Esophagus muscularis mucosa (tissue), 4 donors: ENCODE measurements around the gene DUSP9. TPM values are rescaled to one million over a fixed set of nuclear protein-coding genes. Genes with fewer than 3 reads are reported as not detected.

Experiments
- DNase-seq: peaks from one replicate; pipeline ENCODE4 v3.0.0-alpha.2; 2017; ENCODE audit errors: extremely low spot score
- H3K27ac ChIP-seq, 4 donors: fragments of 200-600 bp; sonication (generic); replicated peaks in 1 of 4; 1 replicate in 3 of 4; 2 replicates in 1 of 4; pipeline ENCODE4 v1.5.1; 2016 to 2019; ENCODE audit warnings: mild to moderate bottlenecking in 1 of 4
- H3K27me3 ChIP-seq, 4 donors: fragments of 200-600 bp; sonication (generic); one replicate each; pipeline versions ENCODE4 v1.5.1 to v1.6.0; 2016 to 2019
- H3K36me3 ChIP-seq, 4 donors: fragments of 200-600 bp; sonication (generic); one replicate each; pipeline ENCODE4 v1.5.1; 2016 to 2019
- H3K4me1 ChIP-seq, 4 donors: fragments of 200-600 bp; sonication (generic); one replicate each; pipeline ENCODE4 v1.5.1; 2016 to 2019
- H3K4me3 ChIP-seq, 4 donors: fragments of 200-600 bp; sonication (generic); 1 replicate in 2 of 4; 2 replicates in 2 of 4; pipeline ENCODE4 v1.5.1; 2016 to 2019; ENCODE audit warnings: mild to moderate bottlenecking in 4 of 4, moderate library complexity in 1 of 4
- H3K9me3 ChIP-seq, 4 donors: fragments of 200-600 bp; sonication (generic); 1 replicate in 3 of 4; 2 replicates in 1 of 4; pipeline ENCODE4 v1.5.1; 2016 to 2019
- CTCF ChIP-seq, 3 experiments: fragments of 200-600 bp in 2 of 3; fragments of 450-650 bp in 1 of 3; sonication (generic) in 2 of 3; IDR thresholded peaks; one replicate each; pipeline ENCODE4 v1.5.1; 2017 to 2019; ENCODE audit warnings: antibody characterized with exemption in 3 of 3, mild to moderate bottlenecking in 2 of 3, moderate library complexity in 1 of 3
- EP300 ChIP-seq: sonication (generic); formaldehyde crosslinking; IDR thresholded peaks from one replicate; pipeline ENCODE4 v1.6.1; 2017; ENCODE audit warnings: antibody characterized with exemption
- POLR2A ChIP-seq: fragments of 450-650 bp; IDR thresholded peaks from one replicate; pipeline ENCODE4 v1.6.1; 2017; ENCODE audit warnings: antibody characterized with exemption, moderate library complexity, mild to moderate bottlenecking, low read depth
- POLR2AphosphoS5 ChIP-seq, 2 donors: sonication (generic); formaldehyde crosslinking; IDR thresholded peaks; one replicate each; pipeline ENCODE4 v1.6.1; 2017; ENCODE audit warnings: antibody characterized with exemption in 2 of 2
- WGBS: methylation state at CpG from one replicate; pipeline ENCODE4 v1.1.5; 2018; 5-methylcytosine and 5-hydroxymethylcytosine counted together
- intact Hi-C: fragments of 100-400 bp; cut with DNase I; formaldehyde crosslinking; loops from one replicate; pipeline ENCODE4 v1.15.1; 2023
- total RNA-seq, 4 donors: library from RNA; depleted of rRNA; stranded (reverse); fragments of >200 nt; gene quantifications; one replicate each; pipeline versions ENCODE4 v1.1.0 to v1.2.1, GENCODE V29; 2016

DUSP9 gene
- total RNA-seq, 4 donors from 2014 or later = not detected

GRCh38 chrX:153635788-153636668 lies 11.0 kb upstream of the DUSP9 start:
- H3K27ac ChIP-seq = no peak overlapping the region
- no peaks in the 10 kb centered on the region for H3K36me3 ChIP-seq
- WGBS = 81% methylated on average over 15 of the region's 21 CpGs
- no peak for DNase-seq
- H3K27me3 ChIP-seq = peaks cover 0 to 8% (median 0%) of the 10 kb centered on the region in 4 donors
- peak in 1 of 3 experiments; percentile 4 for TF ChIP-seq CTCF (IDR thresholded peaks at IDR 0.05)
- TF ChIP-seq EP300 = no peak
- no peak for TF ChIP-seq POLR2A
- TF ChIP-seq POLR2AphosphoS5 (IDR thresholded peaks at IDR 0.05) = no peak
- H3K4me1 ChIP-seq = no peaks in the 10 kb centered on the region
- intact Hi-C loops = no loop called here
- H3K4me3 ChIP-seq = no peak overlapping the region
- H3K9me3 ChIP-seq = peaks cover 0 to 14% (median 0%) of the 10 kb centered on the region in 4 donors

GRCh38 chrX:153636716-153637115 lies 10.3 kb upstream of the DUSP9 start:
- TF ChIP-seq POLR2A = no peak
- no peak for DNase-seq
- H3K27me3 ChIP-seq = peaks cover 0 to 15% (median 1%) of the 10 kb centered on the region in 4 donors
- H3K36me3 ChIP-seq = no peaks in the 10 kb centered on the region
- H3K27ac ChIP-seq = no peak overlapping the region
- H3K4me1 ChIP-seq = peaks cover 0 to 2% (median 2%) of the 10 kb centered on the region in 4 donors
- intact Hi-C loops = no loop called here
- 69% methylated on average over 4 of the region's 5 CpGs for WGBS
- peaks cover 0 to 7% (median 0%) of the 10 kb centered on the region in 4 donors for H3K9me3 ChIP-seq
- H3K4me3 ChIP-seq = no peak overlapping the region

GRCh38 chrX:153637121-153638040 lies 9.6 kb upstream of the DUSP9 start:
- Histone ChIP-seq H3K27me3 (peaks cover 0 to 21% (median 7%) of the 10 kb centered on the region in 4 donors), H3K27ac (no peak overlapping the region), H3K4me3 (no peak overlapping the region), H3K36me3 (no peaks in the 10 kb centered on the region), H3K4me1 (peaks cover 0 to 9% (median 9%) of the 10 kb centered on the region in 4 donors), H3K9me3 (peaks cover 0 to under 1% (median 0%) of the 10 kb centered on the region in 4 donors)
- TF ChIP-seq EP300 = no peak
- no peak for TF ChIP-seq POLR2A
- no peak for TF ChIP-seq CTCF (IDR thresholded peaks at IDR 0.05)
- TF ChIP-seq POLR2AphosphoS5 (IDR thresholded peaks at IDR 0.05) = no peak
- no peak for DNase-seq
- intact Hi-C loops = no loop called here
- 76% methylated on average over 20 of the region's 27 CpGs for WGBS

GRCh38 chrX:153638041-153638371 lies 9.0 kb upstream of the DUSP9 start:
- no peaks in the 10 kb centered on the region for H3K9me3 ChIP-seq
- H3K4me1 ChIP-seq = peaks cover 0 to 15% (median 14%) of the 10 kb centered on the region in 4 donors
- no peak for DNase-seq
- intact Hi-C loops = no loop called here
- no peak overlapping the region for H3K4me3 ChIP-seq
- no peak overlapping the region for H3K27ac ChIP-seq
- H3K36me3 ChIP-seq = no peaks in the 10 kb centered on the region
- 94% methylated on average over 3 of the region's 6 CpGs for WGBS
- TF ChIP-seq POLR2AphosphoS5 (IDR thresholded peaks at IDR 0.05) (no peak), EP300 (no peak), CTCF (IDR thresholded peaks at IDR 0.05) (no peak), POLR2A (no peak)
- peaks cover 0 to 27% (median 12%) of the 10 kb centered on the region in 4 donors for H3K27me3 ChIP-seq
